Measurements from ENCODE around the gene DMBX1. TPM values are rescaled to one million over a fixed set of nuclear protein-coding genes. Genes with fewer than 3 reads are reported as not detected.

The DMBX1 gene
- total and polyA plus RNA-seq, 9 of the 15 experiments (the other 6 are each of a cell fraction or from before 2014, with no cell fraction given) = 0.25 to 4.3 (median 1.0) TPM

DNA sequence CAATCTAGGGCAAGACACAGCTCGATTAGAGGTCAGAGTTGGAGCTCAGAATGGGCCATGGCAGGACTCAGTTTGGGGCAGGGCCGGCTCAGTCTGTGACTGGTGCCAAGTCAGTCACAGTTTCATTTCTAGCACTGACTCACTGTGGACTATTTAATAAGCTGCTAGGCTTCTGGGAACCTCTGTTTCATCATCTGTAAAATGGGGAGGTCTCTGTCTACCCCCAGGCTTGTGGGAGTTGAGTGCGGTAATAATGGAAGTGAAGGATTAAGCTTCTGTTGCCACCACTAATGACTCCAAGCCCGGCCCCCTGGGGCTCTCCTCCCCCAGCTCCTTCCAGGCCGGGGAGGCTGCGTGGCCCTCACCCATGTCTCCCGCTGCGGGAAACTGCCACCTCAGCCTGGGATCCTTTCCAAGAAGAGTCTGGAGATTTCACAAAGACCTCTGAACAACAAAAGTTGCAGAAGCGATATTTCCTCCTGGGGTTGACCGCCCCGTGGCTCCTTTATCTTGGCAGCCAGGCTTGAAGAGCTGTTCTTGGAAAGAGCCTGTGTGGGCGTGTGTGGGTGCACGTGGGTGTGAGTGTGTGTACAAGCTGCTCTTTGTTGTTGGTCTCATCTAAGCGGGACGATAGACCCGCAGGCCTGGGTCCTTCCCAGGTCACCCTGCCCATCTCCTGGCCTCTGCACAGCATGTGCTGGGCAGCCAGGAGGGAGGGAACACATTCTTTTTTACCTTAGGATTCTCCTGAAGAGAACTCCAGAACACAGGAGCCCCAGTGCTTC lies 32.7 kb downstream of the DMBX1 start (continued):
- TF ChIP-seq, protein P1, sequence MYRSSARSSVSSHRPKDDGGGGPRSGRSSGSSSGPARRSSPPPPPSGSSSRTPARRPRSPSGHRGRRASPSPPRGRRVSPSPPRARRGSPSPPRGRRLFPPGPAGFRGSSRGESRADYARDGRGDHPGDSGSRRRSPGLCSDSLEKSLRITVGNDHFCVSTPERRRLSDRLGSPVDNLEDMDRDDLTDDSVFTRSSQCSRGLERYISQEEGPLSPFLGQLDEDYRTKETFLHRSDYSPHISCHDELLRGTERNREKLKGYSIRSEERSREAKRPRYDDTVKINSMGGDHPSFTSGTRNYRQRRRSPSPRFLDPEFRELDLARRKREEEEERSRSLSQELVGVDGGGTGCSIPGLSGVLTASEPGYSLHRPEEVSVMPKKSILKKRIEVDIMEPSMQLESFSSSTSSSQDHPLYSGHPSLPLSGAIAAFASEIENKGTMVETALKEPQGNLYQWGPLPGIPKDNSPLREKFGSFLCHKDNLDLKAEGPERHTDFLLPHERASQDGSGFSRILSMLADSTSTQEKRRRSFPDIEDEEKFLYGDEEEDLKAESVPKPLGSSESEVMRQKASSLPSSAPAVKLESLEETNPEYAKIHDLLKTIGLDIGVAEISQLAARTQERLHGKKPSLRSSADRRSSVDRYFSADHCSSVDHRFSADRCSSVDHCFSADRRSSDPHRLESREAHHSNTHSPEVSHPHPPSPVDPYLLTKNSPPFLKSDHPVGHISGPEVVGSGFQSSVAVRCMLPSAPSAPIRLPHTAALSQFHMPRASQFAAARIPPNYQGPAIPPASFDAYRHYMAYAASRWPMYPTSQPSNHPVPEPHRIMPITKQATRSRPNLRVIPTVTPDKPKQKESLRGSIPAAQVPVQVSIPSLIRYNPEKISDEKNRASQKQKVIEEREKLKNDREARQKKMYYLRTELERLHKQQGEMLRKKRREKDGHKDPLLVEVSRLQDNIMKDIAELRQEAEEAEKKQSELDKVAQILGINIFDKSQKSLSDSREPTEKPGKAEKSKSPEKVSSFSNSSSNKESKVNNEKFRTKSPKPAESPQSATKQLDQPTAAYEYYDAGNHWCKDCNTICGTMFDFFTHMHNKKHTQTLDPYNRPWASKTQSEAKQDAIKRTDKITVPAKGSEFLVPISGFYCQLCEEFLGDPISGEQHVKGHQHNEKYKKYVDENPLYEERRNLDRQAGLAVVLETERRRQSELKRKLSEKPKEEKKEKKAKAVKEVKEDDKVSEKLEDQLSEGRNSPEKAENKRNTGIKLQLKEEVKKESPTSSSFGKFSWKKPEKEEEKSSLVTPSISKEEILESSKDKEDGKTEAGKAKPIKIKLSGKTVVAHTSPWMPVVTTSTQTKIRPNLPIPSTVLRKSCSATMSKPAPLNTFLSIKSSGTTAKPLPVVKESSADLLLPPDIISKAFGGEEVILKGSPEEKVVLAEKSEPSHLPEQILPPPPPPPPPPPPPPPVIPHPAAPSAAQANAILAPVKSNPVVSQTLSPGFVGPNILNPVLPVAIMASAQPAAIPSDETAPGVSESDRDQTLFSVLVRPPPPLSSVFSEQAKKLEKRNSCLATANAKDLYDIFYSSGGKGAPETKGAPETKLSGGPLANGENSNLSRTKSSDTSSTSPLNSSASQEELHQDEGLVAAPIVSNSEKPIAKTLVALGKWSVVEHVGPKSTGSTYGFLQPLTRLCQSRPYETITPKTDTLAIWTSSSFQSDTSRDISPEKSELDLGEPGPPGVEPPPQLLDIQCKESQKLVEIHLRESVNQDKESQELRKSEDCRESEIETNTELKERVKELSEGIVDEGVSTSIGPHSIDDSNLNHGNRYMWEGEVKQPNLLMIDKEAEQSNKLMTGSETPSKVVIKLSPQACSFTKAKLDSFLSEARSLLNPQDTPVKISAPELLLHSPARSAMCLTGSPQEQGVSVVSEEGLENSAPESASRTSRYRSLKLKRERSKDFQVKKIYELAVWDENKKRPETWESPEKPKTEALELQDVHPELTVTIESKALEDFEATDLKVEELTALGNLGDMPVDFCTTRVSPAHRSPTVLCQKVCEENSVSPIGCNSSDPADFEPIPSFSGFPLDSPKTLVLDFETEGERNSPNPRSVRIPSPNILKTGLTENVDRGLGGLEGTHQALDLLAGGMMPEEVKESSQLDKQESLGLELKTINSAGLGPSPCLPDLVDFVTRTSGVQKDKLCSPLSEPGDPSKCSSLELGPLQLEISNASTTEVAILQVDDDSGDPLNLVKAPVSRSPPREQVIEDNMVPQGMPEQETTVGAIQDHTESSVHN (IDR thresholded peaks at IDR 0.05; ENCODE audit: borderline replicate concordance in 1 of 2, low read depth in 1 of 2) = peak in 1 of 2 experiments; percentile 74; a peak in 1 of 4 replicates
- TF ChIP-seq, protein P2, sequence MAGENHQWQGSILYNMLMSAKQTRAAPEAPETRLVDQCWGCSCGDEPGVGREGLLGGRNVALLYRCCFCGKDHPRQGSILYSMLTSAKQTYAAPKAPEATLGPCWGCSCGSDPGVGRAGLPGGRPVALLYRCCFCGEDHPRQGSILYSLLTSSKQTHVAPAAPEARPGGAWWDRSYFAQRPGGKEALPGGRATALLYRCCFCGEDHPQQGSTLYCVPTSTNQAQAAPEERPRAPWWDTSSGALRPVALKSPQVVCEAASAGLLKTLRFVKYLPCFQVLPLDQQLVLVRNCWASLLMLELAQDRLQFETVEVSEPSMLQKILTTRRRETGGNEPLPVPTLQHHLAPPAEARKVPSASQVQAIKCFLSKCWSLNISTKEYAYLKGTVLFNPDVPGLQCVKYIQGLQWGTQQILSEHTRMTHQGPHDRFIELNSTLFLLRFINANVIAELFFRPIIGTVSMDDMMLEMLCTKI (IDR thresholded peaks at IDR 0.05; ENCODE audit: partially characterized antibody) = no peak
- TF ChIP-seq, protein P3, sequence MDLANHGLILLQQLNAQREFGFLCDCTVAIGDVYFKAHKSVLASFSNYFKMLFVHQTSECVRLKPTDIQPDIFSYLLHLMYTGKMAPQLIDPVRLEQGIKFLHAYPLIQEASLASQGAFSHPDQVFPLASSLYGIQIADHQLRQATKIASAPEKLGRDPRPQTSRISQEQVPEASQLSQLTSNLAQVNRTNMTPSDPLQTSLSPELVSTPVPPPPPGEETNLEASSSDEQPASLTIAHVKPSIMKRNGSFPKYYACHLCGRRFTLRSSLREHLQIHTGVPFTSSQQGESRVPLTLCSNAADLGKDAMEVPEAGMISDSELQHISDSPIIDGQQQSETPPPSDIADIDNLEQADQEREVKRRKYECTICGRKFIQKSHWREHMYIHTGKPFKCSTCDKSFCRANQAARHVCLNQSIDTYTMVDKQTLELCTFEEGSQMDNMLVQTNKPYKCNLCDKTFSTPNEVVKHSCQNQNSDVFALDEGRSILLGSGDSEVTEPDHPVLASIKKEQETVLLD (IDR thresholded peaks at IDR 0.05) = peak; percentile 88
- TF ChIP-seq ZNF717 (CRISPR knock-in tag; IDR thresholded peaks at IDR 0.05) (no peak), SRF (CRISPR knock-in tag; IDR thresholded peaks at IDR 0.05) (peak in 1 of 2 experiments; percentile 12; a peak in 1 of 4 replicates), PPARD (CRISPR knock-in tag; IDR thresholded peaks at IDR 0.05) (no peak), BDP1 (IDR thresholded peaks at IDR 0.05; ENCODE audit: insufficient read depth, insufficient read length) (no peak), HLTF (IDR thresholded peaks at IDR 0.05) (0 out of 2 replicates have a peak, but pooled peaks have one; percentile 69), GABPA (tag; conservative IDR thresholded peaks at IDR 0.05; ENCODE audit: low read depth) (peak; percentile 19; the same call in 1 of the 2 replicates)
- TF ChIP-seq, protein P4, sequence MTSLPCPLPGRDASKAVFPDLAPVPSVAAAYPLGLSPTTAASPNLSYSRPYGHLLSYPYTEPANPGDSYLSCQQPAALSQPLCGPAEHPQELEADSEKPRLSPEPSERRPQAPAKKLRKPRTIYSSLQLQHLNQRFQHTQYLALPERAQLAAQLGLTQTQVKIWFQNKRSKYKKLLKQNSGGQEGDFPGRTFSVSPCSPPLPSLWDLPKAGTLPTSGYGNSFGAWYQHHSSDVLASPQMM (CRISPR knock-in tag; IDR thresholded peaks at IDR 0.05) = no peak
- TF ChIP-seq, protein P5, sequence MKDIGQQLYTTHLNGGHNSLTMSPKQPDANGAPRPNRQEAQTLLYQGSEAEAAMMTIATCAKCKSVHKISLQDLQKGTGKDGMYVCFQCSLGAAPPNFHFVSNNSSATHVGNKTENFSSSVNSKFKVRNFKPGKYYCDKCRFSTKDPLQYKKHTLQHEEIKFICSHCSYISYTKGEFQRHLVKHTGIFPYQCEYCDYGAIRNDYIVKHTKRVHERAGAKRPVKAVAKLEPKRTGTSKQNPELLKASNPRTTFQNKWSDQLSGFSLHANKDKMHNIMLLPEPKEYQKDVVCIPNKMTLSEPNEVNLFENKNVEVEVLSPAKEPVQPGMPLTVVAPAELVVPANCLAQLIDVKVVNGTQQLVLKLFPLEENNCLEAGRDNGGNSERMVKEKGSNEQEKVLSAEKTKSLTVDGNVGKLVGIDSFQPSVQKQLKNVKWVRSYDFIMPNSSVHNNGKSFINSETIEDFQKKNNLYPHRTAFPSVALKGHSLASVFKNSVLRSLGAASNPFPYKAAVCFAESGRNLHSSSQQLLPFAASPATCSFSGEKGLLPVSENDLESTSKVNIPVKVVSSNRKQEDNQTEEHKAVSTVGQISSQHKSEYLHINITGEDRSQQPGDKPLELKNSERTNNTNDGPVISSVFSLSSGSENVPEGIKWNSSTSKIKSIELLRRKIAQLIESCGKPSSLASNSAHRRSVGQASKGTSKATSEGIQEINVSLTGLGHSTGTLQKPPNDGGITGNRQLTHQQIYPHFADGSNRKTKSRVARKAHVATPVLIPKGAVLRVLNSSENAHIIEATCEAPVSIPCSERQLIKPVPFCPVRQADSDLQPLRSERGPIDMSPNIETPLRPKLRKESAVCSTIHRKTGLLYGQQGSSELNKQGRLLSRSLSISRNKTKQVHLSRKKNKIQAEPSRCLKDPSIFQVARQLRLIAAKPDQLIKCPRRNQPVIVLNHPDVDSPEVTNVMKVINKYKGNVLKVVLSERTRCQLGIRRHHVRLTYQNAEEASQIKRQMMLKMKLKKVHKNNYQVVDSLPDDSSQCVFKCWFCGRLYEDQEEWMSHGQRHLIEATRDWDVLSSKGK (CRISPR knock-in tag; IDR thresholded peaks at IDR 0.05) = no peak
